GM12878 (cell line): ENCODE results near the gene NBPF15. TPM values are rescaled to one million over a fixed set of nuclear protein-coding genes. Genes with fewer than 3 reads are reported as not detected.

Source experiments
- BCL11A ChIP-seq: IDR thresholded peaks from 2 replicates; pipeline ENCODE4 v1.6.1; 2011; ENCODE audit warnings: low read depth, low read length
- CBX5 ChIP-seq: sonication (generic); IDR thresholded peaks from 2 replicates; pipeline ENCODE4 v1.6.1; 2016; ENCODE audit warnings: low read depth, moderate library complexity, mild to moderate bottlenecking, inconsistent platforms
- EGR1 ChIP-seq, 2 experiments: IDR thresholded peaks; 1 replicate in 1 of 2; 2 replicates in 1 of 2; pipeline ENCODE4 v1.6.1; 2011 to 2012; ENCODE audit warnings: low read depth in 2 of 2, low read length in 2 of 2, borderline replicate concordance in 1 of 2, mild to moderate bottlenecking in 1 of 2, moderate library complexity in 1 of 2
- ETV6 ChIP-seq, 2 experiments: fragments of 450-650 bp in 1 of 2; IDR thresholded peaks in 1 of 2; conservative IDR thresholded peaks in 1 of 2; 2 replicates each; pipeline ENCODE4 v1.6.1; 2014; ENCODE audit warnings: antibody characterized with exemption in 1 of 2, borderline replicate concordance in 1 of 2, low read depth in 1 of 2, mild to moderate bottlenecking in 1 of 2, moderate library complexity in 1 of 2
- FOXM1 ChIP-seq: IDR thresholded peaks from 2 replicates; pipeline ENCODE4 v1.6.1; 2012; ENCODE audit warnings: low read depth, mild to moderate bottlenecking, inconsistent platforms, low read length, moderate library complexity
- IRF4 ChIP-seq: IDR thresholded peaks from 2 replicates; pipeline ENCODE4 v1.6.1; 2011; ENCODE audit warnings: low read depth, low read length
- NFIC ChIP-seq: IDR thresholded peaks from 2 replicates; pipeline ENCODE4 v1.6.1; 2012; ENCODE audit warnings: low read depth, mild to moderate bottlenecking, inconsistent platforms, low read length, moderate library complexity
- PAX5 ChIP-seq: IDR thresholded peaks from 2 replicates; pipeline ENCODE4 v1.6.1; 2011; ENCODE audit warnings: low read depth, low read length, borderline replicate concordance
- PML ChIP-seq: IDR thresholded peaks from 2 replicates; pipeline ENCODE4 v1.6.1; 2012; ENCODE audit warnings: low read length, inconsistent platforms
- RB1 ChIP-seq: fragments of 450-650 bp; formaldehyde crosslinking; IDR thresholded peaks from 2 replicates; pipeline ENCODE4 v1.6.1; 2017; ENCODE audit warnings: mild to moderate bottlenecking, borderline replicate concordance
- polyA plus RNA-seq, 11 experiments: library from polyadenylated mRNA; depleted of rRNA in 4 of 11; unstranded in 6 of 11; stranded (reverse) in 5 of 11; fragments of >200 nt; fragmentation: Nextera tagmentation in 4 of 11; fragmentation: Illumina TruSeq in 1 of 11; extraction: Ambion mirVana in 4 of 11; extraction: Trizol in 1 of 11; gene quantifications; 1 replicate in 1 of 11; 2 replicates in 10 of 11; pipeline versions ENCODE4 v1.2.1 to v1.2.3, GENCODE V29; 2011 to 2016; ENCODE audit warnings: inconsistent platforms in 2 of 11, missing spikeins in 2 of 11, low read depth in 1 of 11
- total RNA-seq, 4 experiments: library from RNA; depleted of rRNA in 3 of 4; stranded (reverse); fragments of >200 nt in 3 of 4; fragmentation: Illumina TruSeq in 1 of 4; extraction: Trizol in 1 of 4; gene quantifications; 2 replicates each; pipeline versions ENCODE4 v1.2.1 to v1.2.3, GENCODE V29; 2013 to 2021
- TF ChIP-seq, protein P1 (sequence below): fragments of 450-650 bp; formaldehyde crosslinking; IDR thresholded peaks from 2 replicates; pipeline ENCODE4 v1.4.0; 2022; ENCODE audit warnings: mild to moderate bottlenecking, moderate library complexity
- TF ChIP-seq, protein P2 (sequence below): fragments of 450-650 bp; formaldehyde crosslinking; IDR thresholded peaks from 2 replicates; pipeline ENCODE4 v1.4.0; 2020; ENCODE audit warnings: mild to moderate bottlenecking, moderate library complexity
- TF ChIP-seq, protein P3 (sequence below): fragments of 450-650 bp; formaldehyde crosslinking; IDR thresholded peaks from 2 replicates; pipeline ENCODE4 v1.5.0; 2022; ENCODE audit warnings: mild to moderate bottlenecking, missing genetic modification characterization

NBPF15 gene
- total and polyA plus RNA-seq, 10 of the 15 experiments (the other 5 are each of a cell fraction or from before 2014, with no cell fraction given): 3.2 to 36.9 (median 17.6) TPM

DNA sequence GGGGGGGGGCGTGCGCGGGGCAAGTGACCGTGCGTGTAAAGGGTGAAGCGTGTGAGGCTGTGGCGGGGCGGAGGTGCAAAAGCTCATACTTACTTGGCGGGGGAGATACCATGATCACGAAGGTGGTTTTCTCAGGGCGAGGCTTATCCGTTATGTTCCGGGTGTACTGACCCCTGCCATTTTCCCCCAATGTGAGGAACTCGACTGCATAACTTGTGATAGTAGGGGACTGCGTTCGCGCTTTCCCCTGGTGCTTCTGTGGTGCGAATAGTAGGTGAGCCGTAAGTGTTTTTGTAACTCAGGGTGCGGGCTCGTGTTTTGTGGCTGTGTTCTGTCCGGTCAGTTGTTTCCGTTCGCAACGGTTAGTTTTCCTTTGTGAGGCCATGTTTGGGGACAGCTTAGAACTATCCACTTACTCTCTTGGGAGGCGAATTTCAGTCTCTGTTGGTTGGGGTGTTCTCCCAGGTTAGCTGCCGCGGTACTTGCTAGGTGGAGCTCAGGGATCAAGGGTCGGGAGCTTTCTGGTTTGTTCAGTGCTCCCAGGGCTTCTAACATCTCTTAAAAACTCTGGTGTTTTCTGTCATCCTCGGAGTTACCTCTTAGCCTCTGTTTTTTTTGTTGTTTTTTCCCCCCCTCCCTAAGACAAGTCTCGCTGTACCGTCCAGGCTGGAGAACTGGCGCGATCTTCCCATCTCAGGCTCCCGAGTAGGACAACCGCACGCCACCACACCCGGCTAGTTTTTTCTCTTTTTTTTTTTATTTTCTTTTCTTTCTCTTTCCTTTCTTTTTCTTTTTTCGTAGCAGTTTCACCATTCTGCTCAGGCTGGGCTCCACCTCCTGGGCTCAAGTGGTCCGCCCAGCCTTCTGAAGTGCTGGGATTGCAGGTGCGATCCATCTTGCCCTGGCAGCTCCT, 48.7 kb downstream of the NBPF15 start (continued):
- TF ChIP-seq, protein P1, sequence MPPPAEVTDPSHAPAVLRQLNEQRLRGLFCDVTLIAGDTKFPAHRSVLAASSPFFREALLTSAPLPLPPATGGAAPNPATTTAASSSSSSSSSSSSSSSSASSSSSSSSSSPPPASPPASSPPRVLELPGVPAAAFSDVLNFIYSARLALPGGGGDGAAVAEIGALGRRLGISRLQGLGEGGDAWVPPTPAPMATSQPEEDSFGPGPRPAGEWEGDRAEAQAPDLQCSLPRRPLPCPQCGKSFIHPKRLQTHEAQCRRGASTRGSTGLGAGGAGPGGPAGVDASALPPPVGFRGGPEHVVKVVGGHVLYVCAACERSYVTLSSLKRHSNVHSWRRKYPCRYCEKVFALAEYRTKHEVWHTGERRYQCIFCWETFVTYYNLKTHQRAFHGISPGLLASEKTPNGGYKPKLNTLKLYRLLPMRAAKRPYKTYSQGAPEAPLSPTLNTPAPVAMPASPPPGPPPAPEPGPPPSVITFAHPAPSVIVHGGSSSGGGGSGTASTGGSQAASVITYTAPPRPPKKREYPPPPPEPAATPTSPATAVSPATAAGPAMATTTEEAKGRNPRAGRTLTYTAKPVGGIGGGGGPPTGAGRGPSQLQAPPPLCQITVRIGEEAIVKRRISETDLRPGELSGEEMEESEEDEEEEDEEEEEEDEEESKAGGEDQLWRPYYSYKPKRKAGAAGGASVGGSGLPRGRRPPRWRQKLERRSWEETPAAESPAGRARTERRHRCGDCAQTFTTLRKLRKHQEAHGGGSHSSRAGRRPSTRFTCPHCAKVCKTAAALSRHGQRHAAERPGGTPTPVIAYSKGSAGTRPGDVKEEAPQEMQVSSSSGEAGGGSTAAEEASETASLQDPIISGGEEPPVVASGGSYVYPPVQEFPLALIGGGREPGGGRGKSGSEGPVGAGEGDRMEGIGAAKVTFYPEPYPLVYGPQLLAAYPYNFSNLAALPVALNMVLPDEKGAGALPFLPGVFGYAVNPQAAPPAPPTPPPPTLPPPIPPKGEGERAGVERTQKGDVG (CRISPR knock-in tag): peak; percentile 99
- TF ChIP-seq PML (peak; percentile 99), EGR1 (IDR thresholded peaks at IDR 0.05; ENCODE audit: borderline replicate concordance in 1 of 2, low read depth in 2 of 2, low read length in 2 of 2) (peak; percentile 76 to 90), IRF4 (peak; percentile 62; the same call in 1 of the 2 replicates), FOXM1 (peak; percentile 81), CBX5 (peak; percentile 69; the same call in 1 of the 2 replicates), BCL11A (peak; percentile 96), PAX5 (peak; percentile 90), ETV6 (conservative IDR thresholded peaks at IDR 0.05 in 1 of 2, IDR thresholded peaks at IDR 0.05 in 1 of 2; ENCODE audit: borderline replicate concordance in 1 of 2, low read depth in 1 of 2) (peak in 1 of 2 experiments; percentile 85; a peak in 2 of 4 replicates), RB1 (peak; percentile 62; the same call in 1 of the 2 replicates), NFIC (peak; percentile 82)
- TF ChIP-seq, protein P2, sequence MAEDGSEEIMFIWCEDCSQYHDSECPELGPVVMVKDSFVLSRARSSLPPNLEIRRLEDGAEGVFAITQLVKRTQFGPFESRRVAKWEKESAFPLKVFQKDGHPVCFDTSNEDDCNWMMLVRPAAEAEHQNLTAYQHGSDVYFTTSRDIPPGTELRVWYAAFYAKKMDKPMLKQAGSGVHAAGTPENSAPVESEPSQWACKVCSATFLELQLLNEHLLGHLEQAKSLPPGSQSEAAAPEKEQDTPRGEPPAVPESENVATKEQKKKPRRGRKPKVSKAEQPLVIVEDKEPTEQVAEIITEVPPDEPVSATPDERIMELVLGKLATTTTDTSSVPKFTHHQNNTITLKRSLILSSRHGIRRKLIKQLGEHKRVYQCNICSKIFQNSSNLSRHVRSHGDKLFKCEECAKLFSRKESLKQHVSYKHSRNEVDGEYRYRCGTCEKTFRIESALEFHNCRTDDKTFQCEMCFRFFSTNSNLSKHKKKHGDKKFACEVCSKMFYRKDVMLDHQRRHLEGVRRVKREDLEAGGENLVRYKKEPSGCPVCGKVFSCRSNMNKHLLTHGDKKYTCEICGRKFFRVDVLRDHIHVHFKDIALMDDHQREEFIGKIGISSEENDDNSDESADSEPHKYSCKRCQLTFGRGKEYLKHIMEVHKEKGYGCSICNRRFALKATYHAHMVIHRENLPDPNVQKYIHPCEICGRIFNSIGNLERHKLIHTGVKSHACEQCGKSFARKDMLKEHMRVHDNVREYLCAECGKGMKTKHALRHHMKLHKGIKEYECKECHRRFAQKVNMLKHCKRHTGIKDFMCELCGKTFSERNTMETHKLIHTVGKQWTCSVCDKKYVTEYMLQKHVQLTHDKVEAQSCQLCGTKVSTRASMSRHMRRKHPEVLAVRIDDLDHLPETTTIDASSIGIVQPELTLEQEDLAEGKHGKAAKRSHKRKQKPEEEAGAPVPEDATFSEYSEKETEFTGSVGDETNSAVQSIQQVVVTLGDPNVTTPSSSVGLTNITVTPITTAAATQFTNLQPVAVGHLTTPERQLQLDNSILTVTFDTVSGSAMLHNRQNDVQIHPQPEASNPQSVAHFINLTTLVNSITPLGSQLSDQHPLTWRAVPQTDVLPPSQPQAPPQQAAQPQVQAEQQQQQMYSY: peak; percentile 99
- TF ChIP-seq, protein P3, sequence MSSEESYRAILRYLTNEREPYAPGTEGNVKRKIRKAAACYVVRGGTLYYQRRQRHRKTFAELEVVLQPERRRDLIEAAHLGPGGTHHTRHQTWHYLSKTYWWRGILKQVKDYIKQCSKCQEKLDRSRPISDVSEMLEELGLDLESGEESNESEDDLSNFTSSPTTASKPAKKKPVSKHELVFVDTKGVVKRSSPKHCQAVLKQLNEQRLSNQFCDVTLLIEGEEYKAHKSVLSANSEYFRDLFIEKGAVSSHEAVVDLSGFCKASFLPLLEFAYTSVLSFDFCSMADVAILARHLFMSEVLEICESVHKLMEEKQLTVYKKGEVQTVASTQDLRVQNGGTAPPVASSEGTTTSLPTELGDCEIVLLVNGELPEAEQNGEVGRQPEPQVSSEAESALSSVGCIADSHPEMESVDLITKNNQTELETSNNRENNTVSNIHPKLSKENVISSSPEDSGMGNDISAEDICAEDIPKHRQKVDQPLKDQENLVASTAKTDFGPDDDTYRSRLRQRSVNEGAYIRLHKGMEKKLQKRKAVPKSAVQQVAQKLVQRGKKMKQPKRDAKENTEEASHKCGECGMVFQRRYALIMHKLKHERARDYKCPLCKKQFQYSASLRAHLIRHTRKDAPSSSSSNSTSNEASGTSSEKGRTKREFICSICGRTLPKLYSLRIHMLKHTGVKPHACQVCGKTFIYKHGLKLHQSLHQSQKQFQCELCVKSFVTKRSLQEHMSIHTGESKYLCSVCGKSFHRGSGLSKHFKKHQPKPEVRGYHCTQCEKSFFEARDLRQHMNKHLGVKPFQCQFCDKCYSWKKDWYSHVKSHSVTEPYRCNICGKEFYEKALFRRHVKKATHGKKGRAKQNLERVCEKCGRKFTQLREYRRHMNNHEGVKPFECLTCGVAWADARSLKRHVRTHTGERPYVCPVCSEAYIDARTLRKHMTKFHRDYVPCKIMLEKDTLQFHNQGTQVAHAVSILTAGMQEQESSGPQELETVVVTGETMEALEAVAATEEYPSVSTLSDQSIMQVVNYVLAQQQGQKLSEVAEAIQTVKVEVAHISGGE (CRISPR knock-in tag): peak; percentile 82
